Small intestine (tissue), 7 donors: ENCODE data around the gene ZSCAN1. TPM values are rescaled to one million over a fixed set of nuclear protein-coding genes. Genes with fewer than 3 reads are reported as not detected.
"Not testable (repeated sequence)": the region's sequence is repeated elsewhere in the genome, so short reads cannot be mapped to it uniquely, and the experiment has no call there.

Source experiments
- DNase-seq, 2 donors: peaks; one replicate each; pipeline versions ENCODE4 v3.0.0 to v3.0.0-alpha.2; 2013
- FAIRE-seq: peaks from 2 replicates; lab custom pipeline; 2012; peaks lifted over from hg19 to GRCh38; lab: Jason Lieb, UNC
- H3K27ac ChIP-seq, 3 donors: one replicate each; pipeline ENCODE4 v1.5.1; 2013; ENCODE audit warnings: low read length in 2 of 3, mild to moderate bottlenecking in 2 of 3, control low read depth in 1 of 3, inconsistent platforms in 1 of 3, low read depth in 1 of 3, moderate library complexity in 1 of 3
- H3K27me3 ChIP-seq, 3 donors: one replicate each; pipeline ENCODE4 v1.6.1; 2013; ENCODE audit warnings: low read length in 3 of 3, inconsistent platforms in 1 of 3; ENCODE audit not compliant: control insufficient read depth in 3 of 3, insufficient read depth in 3 of 3
- H3K36me3 ChIP-seq, 3 donors: one replicate each; pipeline ENCODE4 v1.6.1; 2013; ENCODE audit warnings: low read length in 3 of 3, inconsistent platforms in 1 of 3, low read depth in 1 of 3, mild to moderate bottlenecking in 1 of 3, moderate library complexity in 1 of 3; ENCODE audit not compliant: control insufficient read depth in 3 of 3, insufficient read depth in 2 of 3
- H3K4me1 ChIP-seq, 3 donors: one replicate each; pipeline ENCODE4 v1.6.1; 2013; ENCODE audit warnings: low read length in 2 of 3, inconsistent platforms in 1 of 3, low read depth in 1 of 3, mild to moderate bottlenecking in 1 of 3, moderate library complexity in 1 of 3; ENCODE audit not compliant: control insufficient read depth in 3 of 3, insufficient read depth in 2 of 3
- H3K4me3 ChIP-seq, 3 donors: one replicate each; pipeline ENCODE4 v1.5.1; 2013; ENCODE audit warnings: low read length in 3 of 3, control low read depth in 1 of 3, inconsistent platforms in 1 of 3, low read depth in 1 of 3, mild to moderate bottlenecking in 1 of 3, moderate library complexity in 1 of 3
- H3K9me3 ChIP-seq, 2 donors: one replicate each; pipeline ENCODE4 v1.6.1; 2013; ENCODE audit warnings: low read depth in 1 of 2, low read length in 1 of 2; ENCODE audit not compliant: control insufficient read depth in 2 of 2, insufficient read depth in 1 of 2
- WGBS, 3 donors: extraction: QIAGEN DNeasy Blood & Tissue Kit; methylation state at CpG; one replicate each; pipeline ENCODE4 v1.1.7; 2013; 5-methylcytosine and 5-hydroxymethylcytosine counted together
- polyA plus RNA-seq, 4 donors: library from polyadenylated mRNA; stranded (reverse) in 3 of 4; unstranded in 1 of 4; fragments of 200-250 nt in 3 of 4; fragments of 120-200 nt in 1 of 4; gene quantifications; one replicate each; pipeline versions ENCODE4 v1.2.1 to v1.2.3, GENCODE V29; 2013
- donor health status: healthy with polysubstance abuse.
- donor health status: control.
- donor health status: control.
- donor health status: Bipolar disorder and iron deficiency.
- donor health status: healthy.

ZSCAN1 gene
- polyA plus RNA-seq, 4 donors: 0.21 to 0.38 TPM; not detected in 2

- H3K36me3 ChIP-seq: peaks cover 8 to 14% (median 8%) of the 10 kb centered on the region in 3 donors
- not testable (repeated sequence) for H3K4me1 ChIP-seq, DNase-seq, H3K27me3 ChIP-seq, H3K27ac ChIP-seq, FAIRE-seq
- peak overlapping the region in 1 of 3 donors; percentile 64 for H3K4me3 ChIP-seq
- H3K9me3 ChIP-seq: peaks cover 5 to 39% of the 10 kb centered on the region in 2 donors
- WGBS, 3 donors: 41 to 61% (median 56%) methylated on average over 10 of the region's 10 CpGs
Measured at GRCh38 chr19:58008877-58009276, 24.9 kb upstream of the ZSCAN1 start.

GRCh38 chr19:58009301-58009665 is 24.5 kb upstream of the ZSCAN1 start:
- Histone ChIP-seq H3K4me3 (peak overlapping the region in 2 of 3 donors; percentile 24 to 64), H3K9me3 (peaks cover 5 to 35% of the 10 kb centered on the region in 2 donors), H3K36me3 (peaks cover 6 to 11% (median 8%) of the 10 kb centered on the region in 3 donors), H3K27me3 (no peaks in the 10 kb centered on the region), H3K4me1 (peaks cover 0 to 6% (median 0%) of the 10 kb centered on the region in 3 donors), H3K27ac (peak overlapping the region in 2 of 3 donors; percentile 17 to 56)
- FAIRE-seq (no peak), DNase-seq (no peak)
- 3 to 9% (median 7%) methylated on average over 21 of the region's 21 CpGs for WGBS, 3 donors

- peaks cover 3 to 8% (median 8%) of the 10 kb centered on the region in 3 donors for H3K36me3 ChIP-seq
- H3K27me3 ChIP-seq: no peaks in the 10 kb centered on the region
- peaks cover 5 to 31% of the 10 kb centered on the region in 2 donors for H3K9me3 ChIP-seq
- 7 to 18% (median 16%) methylated on average over 41 of the region's 41 CpGs for WGBS, 3 donors
- FAIRE-seq (no peak), DNase-seq (peak; percentile 51 to 97)
- peak overlapping the region; percentile 6 to 64 (median 24) for H3K4me3 ChIP-seq
- H3K4me1 ChIP-seq: peaks cover 0 to 9% (median 0%) of the 10 kb centered on the region in 3 donors
- peak overlapping the region in 2 of 3 donors; percentile 11 to 74 for H3K27ac ChIP-seq
Measured at GRCh38 chr19:58009666-58010301, 24.0 kb upstream of the ZSCAN1 start.

- no peak overlapping the region for H3K27ac ChIP-seq
- no peak for FAIRE-seq
Measured at GRCh38 chr19:58010507-58010906, 23.3 kb upstream of the ZSCAN1 start.

GRCh38 chr19:58014141-58014540 is 19.7 kb upstream of the ZSCAN1 start:
- no peaks in the 10 kb centered on the region for H3K27me3 ChIP-seq
- no peaks in the 10 kb centered on the region for H3K36me3 ChIP-seq
- no peak for FAIRE-seq
- WGBS, 3 donors: 27 to 40% (median 34%) methylated on average over 5 of the region's 5 CpGs
- peak in 1 of 2 donors; percentile 36 for DNase-seq
- peaks cover 0 to 7% (median 0%) of the 10 kb centered on the region in 3 donors for H3K4me1 ChIP-seq
- H3K27ac ChIP-seq: no peak overlapping the region
- H3K9me3 ChIP-seq: peaks cover 3 to 35% of the 10 kb centered on the region in 2 donors
- H3K4me3 ChIP-seq: no peak overlapping the region

More at GRCh38 chr19:58010507-58010906, 23.3 kb upstream of the ZSCAN1 start:
- no peak for DNase-seq
- Histone ChIP-seq H3K27me3 (no peaks in the 10 kb centered on the region), H3K4me1 (peaks cover 0 to 9% (median 0%) of the 10 kb centered on the region in 3 donors), H3K4me3 (peak overlapping the region in 1 of 3 donors; percentile 64), H3K36me3 (peaks cover 3 to 6% (median 6%) of the 10 kb centered on the region in 3 donors), H3K9me3 (peaks cover 5 to 36% of the 10 kb centered on the region in 2 donors)
- WGBS, 3 donors: 61 to 96% (median 86%) methylated on average over 22 of the region's 22 CpGs

- H3K4me1 ChIP-seq: no peaks in the 10 kb centered on the region
- WGBS, 3 donors: 71 to 83% (median 79%) methylated on average over 7 of the region's 7 CpGs
- no peak overlapping the region for H3K27ac ChIP-seq
- H3K36me3 ChIP-seq: no peaks in the 10 kb centered on the region
- DNase-seq (no peak), FAIRE-seq (no peak)
- no peak overlapping the region for H3K4me3 ChIP-seq
- no peaks in the 10 kb centered on the region for H3K27me3 ChIP-seq
- peaks cover 4 to 47% of the 10 kb centered on the region in 2 donors for H3K9me3 ChIP-seq
Measured at GRCh38 chr19:58020129-58020528, 13.7 kb upstream of the ZSCAN1 start.

- FAIRE-seq: no peak
- H3K36me3 ChIP-seq: no peaks in the 10 kb centered on the region
- WGBS, 3 donors: 58 to 70% (median 64%) methylated on average over 30 of the region's 30 CpGs
Measured at GRCh38 chr19:58021541-58022282, 12.1 kb upstream of the ZSCAN1 start.

GRCh38 chr19:58022283-58022660 is 11.6 kb upstream of the ZSCAN1 start:
- H3K27ac ChIP-seq: no peak overlapping the region
- 69 to 77% (median 76%) methylated on average over 4 of the region's 4 CpGs for WGBS, 3 donors

More at GRCh38 chr19:58021541-58022282, 12.1 kb upstream of the ZSCAN1 start:
- H3K9me3 ChIP-seq: peaks cover 4 to 38% of the 10 kb centered on the region in 2 donors
- H3K4me1 ChIP-seq: no peaks in the 10 kb centered on the region
- H3K27ac ChIP-seq: no peak overlapping the region
- peak; percentile 29 to 75 for DNase-seq
- H3K4me3 ChIP-seq: no peak overlapping the region
- H3K27me3 ChIP-seq: no peaks in the 10 kb centered on the region

More at GRCh38 chr19:58022283-58022660, 11.6 kb upstream of the ZSCAN1 start:
- peaks cover 4 to 33% of the 10 kb centered on the region in 2 donors for H3K9me3 ChIP-seq
- H3K4me3 ChIP-seq: no peak overlapping the region
- no peak for DNase-seq
- H3K27me3 ChIP-seq: no peaks in the 10 kb centered on the region
- no peaks in the 10 kb centered on the region for H3K36me3 ChIP-seq
- no peak for FAIRE-seq
- H3K4me1 ChIP-seq: no peaks in the 10 kb centered on the region
